ENCODE measurements around the gene FKRP. TPM values are rescaled to one million over a fixed set of nuclear protein-coding genes. Genes with fewer than 3 reads are reported as not detected.
"Not testable (repeated sequence)": the region's sequence is repeated elsewhere in the genome, so short reads cannot be mapped to it uniquely, and the experiment has no call there.

FKRP gene
- total RNA-seq, 3 donors from 2014 or later, result 10.7 to 19.8 (median 10.9) TPM

DNA sequence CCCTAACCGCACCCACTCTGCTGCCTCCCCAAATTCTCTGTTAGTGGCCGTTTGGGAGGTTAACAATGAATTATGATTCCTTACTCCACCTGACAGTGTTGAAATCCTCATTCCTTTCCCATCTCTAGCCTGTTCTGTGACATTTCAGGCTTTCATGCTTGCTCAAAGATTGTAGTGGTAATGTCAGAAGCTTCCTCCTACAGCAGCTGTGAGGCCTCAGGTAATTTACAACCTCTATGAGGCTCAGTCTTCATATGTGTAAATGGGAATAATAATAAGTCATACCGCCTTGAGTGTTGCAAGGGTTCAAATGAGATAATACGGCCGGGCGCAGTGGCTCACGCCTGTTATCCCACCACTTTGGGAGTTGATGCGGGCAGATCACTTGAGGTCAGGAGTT lies 43.5 kb downstream of the FKRP start:
- TF ChIP-seq, protein P1, sequence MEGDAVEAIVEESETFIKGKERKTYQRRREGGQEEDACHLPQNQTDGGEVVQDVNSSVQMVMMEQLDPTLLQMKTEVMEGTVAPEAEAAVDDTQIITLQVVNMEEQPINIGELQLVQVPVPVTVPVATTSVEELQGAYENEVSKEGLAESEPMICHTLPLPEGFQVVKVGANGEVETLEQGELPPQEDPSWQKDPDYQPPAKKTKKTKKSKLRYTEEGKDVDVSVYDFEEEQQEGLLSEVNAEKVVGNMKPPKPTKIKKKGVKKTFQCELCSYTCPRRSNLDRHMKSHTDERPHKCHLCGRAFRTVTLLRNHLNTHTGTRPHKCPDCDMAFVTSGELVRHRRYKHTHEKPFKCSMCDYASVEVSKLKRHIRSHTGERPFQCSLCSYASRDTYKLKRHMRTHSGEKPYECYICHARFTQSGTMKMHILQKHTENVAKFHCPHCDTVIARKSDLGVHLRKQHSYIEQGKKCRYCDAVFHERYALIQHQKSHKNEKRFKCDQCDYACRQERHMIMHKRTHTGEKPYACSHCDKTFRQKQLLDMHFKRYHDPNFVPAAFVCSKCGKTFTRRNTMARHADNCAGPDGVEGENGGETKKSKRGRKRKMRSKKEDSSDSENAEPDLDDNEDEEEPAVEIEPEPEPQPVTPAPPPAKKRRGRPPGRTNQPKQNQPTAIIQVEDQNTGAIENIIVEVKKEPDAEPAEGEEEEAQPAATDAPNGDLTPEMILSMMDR (IDR thresholded peaks at IDR 0.05), result no peak
- Histone ChIP-seq H3K9me3 (no peaks in the 10 kb centered on the region), H3K36me3 (ENCODE audit: low read depth) (no peaks in the 10 kb centered on the region), H3K4me1 (ENCODE audit: low read depth) (peaks cover 18% of the 10 kb centered on the region), H3K4me3 (no peak overlapping the region)
- DNase-seq, result no peak
- intact Hi-C loops (cut with DNase I, micrococcal nuclease), result no loop called here
- no peak for ATAC-seq

DNA sequence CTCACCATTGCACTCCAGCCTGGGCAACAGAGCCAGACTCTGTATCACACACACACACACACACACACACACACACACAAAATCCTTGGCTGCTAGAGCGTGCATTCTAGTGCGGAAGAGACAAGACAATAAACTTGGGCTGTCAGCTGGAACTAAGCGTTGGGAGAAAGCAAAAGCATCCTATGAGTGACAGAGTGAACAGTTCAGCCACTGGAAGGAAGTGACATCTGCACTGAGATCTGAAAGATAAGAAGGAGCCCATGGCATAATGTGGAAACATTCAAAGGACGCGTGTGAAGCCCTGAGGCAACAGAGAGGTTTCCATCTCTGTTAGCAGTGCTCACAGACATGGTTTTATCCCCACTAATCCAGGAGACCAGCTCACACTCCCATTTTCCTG lies 46.1 kb downstream of the FKRP start:
- TF ChIP-seq, protein P1 (IDR thresholded peaks at IDR 0.05), result no peak
- intact Hi-C loops (cut with DNase I, micrococcal nuclease), result no loop called here
- Histone ChIP-seq H3K36me3 (ENCODE audit: low read depth) (no peaks in the 10 kb centered on the region), H3K9me3 (no peaks in the 10 kb centered on the region), H3K4me3 (no peak overlapping the region), H3K4me1 (ENCODE audit: low read depth) (no peaks in the 10 kb centered on the region)
- DNase-seq (no peak), ATAC-seq (no peak)

DNA sequence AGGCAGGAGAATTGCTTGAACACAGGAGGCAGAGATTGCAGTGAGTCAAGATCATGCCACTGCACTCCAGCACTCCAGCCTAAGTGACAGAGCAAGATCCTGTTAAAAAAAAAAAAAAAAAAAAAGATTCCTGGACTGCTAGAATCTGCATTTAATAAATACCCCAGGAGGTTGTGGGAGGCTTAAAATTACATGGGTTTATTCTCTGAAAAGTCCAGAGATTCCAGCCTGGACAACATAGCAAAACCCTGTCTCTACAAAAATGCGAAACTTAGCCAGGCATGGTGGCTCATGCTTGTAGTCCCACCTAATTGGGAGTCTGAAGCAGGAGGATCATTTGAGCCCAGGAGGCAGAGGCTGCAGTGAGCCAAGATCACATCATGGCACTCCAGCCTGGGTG lies 52.0 kb downstream of the FKRP start:
- ATAC-seq, result no peak
- no peak overlapping the region for H3K4me3 ChIP-seq
- TF ChIP-seq, protein P1 (IDR thresholded peaks at IDR 0.05), result no peak

DNA sequence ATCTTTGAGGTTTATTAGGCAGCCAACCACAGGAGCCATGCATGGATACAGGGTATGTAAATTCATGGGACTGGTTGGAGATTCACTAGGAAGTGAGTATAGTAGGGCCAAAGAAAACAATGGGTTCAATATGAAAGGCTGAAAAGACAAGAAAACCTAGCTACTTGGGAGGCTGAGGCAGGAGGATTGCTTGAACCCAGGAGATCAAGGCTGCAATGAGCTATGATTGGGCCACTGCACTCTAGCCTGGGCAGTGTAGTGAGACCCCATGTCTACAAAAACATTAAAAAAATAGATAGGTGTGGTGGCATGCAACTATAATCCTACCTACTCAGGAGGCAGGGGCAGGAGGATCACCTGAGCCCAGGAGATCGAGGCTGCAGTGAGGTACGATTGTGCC lies 52.9 kb downstream of the FKRP start:
- Histone ChIP-seq H3K4me3 (no peak overlapping the region), H3K36me3 (ENCODE audit: low read depth) (no peaks in the 10 kb centered on the region), H3K9me3 (no peaks in the 10 kb centered on the region), H3K4me1 (ENCODE audit: low read depth) (peaks cover 4% of the 10 kb centered on the region)
- TF ChIP-seq, protein P1 (IDR thresholded peaks at IDR 0.05), result no peak
- ATAC-seq (no peak), DNase-seq (no peak)
- intact Hi-C loops (cut with DNase I, micrococcal nuclease), result no loop called here

More for the DNA sequence above, 52.0 kb downstream of the FKRP start:
- no peaks in the 10 kb centered on the region for H3K9me3 ChIP-seq
- no peak for DNase-seq
- H3K4me1 ChIP-seq (ENCODE audit: low read depth), result peaks cover 4% of the 10 kb centered on the region
- no peaks in the 10 kb centered on the region for H3K36me3 ChIP-seq (ENCODE audit: low read depth)
- intact Hi-C loops (cut with DNase I, micrococcal nuclease), result no loop called here

DNA sequence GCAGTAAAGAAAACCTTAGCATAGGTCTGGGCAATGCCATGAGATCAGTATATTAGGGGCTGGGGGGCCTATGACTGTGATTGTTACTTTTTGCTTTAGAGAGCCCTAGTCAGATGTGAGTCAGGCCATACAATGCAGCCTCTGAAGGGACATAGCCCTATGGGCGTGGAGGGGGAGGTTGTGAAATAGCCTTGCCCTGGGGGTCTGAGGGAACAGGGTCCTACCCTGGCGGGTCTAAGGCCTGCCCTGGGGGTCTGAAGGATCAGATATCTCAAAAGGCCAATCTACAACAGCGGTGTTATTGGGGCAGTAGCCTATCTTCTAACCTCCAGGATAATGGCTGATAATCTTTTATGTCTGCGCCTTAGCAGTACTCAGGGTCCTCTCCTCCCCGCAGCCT lies 56.3 kb downstream of the FKRP start:
- no peak for DNase-seq
- TF ChIP-seq, protein P1 (IDR thresholded peaks at IDR 0.05), result no peak
- no peak for ATAC-seq
- no peak overlapping the region for H3K4me3 ChIP-seq
- H3K4me1 ChIP-seq (ENCODE audit: low read depth), result peaks cover 4% of the 10 kb centered on the region
- intact Hi-C loops (cut with DNase I, micrococcal nuclease), result no loop called here
- H3K36me3 ChIP-seq (ENCODE audit: low read depth), result no peaks in the 10 kb centered on the region
- no peaks in the 10 kb centered on the region for H3K9me3 ChIP-seq

DNA sequence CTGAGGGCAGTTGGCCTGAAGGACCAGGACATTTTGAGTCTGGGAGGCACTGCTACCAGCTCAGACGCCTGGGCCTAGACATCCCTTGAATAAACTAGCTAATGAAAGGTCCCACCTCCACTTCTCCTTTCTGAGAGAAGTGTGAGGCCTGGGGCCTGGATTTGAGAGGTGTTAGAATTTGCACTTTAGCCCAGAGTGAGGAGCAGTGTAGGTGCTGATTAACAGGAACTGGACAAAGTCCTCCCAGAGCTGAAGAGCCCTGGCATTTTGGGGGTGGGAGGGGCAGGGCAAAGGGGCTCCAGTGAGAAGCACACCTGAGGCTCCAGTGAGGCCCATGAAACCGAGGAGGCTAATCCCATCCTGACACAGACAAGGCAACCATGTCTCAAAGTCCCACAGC lies 57.7 kb downstream of the FKRP start:
- H3K36me3 ChIP-seq (ENCODE audit: low read depth), result no peaks in the 10 kb centered on the region
- H3K4me3 ChIP-seq, result no peak overlapping the region
- peak; percentile 75 for ATAC-seq
- H3K9me3 ChIP-seq, result no peaks in the 10 kb centered on the region
- DNase-seq, result peak in 1 of 3 donors; percentile 33
- intact Hi-C loops (cut with DNase I, micrococcal nuclease), result no loop called here
- peaks cover 4% of the 10 kb centered on the region for H3K4me1 ChIP-seq (ENCODE audit: low read depth)
- TF ChIP-seq, protein P1 (IDR thresholded peaks at IDR 0.05), result no peak

DNA sequence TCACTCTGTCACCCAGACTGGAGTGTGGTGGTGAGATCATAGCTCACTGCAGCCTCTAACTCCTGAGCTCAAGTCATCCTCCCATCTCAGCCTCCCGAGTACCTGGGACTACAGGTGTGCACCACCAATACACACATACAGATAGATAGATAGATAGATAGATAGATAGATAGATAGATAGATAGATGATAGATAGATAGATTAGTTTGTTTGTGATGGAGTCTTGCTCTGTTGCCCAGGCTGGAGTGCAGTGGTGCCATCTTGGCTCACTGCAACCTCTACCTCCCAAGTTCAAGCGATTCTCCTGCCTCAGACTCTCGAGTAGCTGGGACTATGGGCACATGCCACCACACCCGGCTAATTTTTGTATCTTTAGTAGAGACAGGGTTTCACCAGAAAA lies 58.6 kb downstream of the FKRP start:
- ATAC-seq; H3K4me1 ChIP-seq (ENCODE audit: low read depth); DNase-seq; H3K9me3 ChIP-seq; H3K36me3 ChIP-seq (ENCODE audit: low read depth); intact Hi-C loops (cut with DNase I, micrococcal nuclease); H3K4me3 ChIP-seq: not testable (repeated sequence)
